NT2/D1 (cell line): Measurements from ENCODE around the gene MFRP.

ENCODE experiments used
- DNase-seq: peaks from one replicate; pipeline ENCODE4 v3.0.0-alpha.2; 2011; ENCODE audit warnings: low read depth, low spot score
- H3K27me3 ChIP-seq: 2 replicates; pipeline ENCODE4 v1.6.0; 2011; ENCODE audit warnings: mild to moderate bottlenecking; ENCODE audit not compliant: insufficient read length, insufficient read depth
- H3K36me3 ChIP-seq: 2 replicates; pipeline ENCODE4 v1.6.1; 2011; ENCODE audit warnings: mild to moderate bottlenecking, low read length, mixed read lengths; ENCODE audit not compliant: insufficient read depth, insufficient read length
- H3K4me1 ChIP-seq: 2 replicates; pipeline ENCODE4 v1.5.1; 2011; ENCODE audit not compliant: insufficient read depth, insufficient read length
- H3K4me3 ChIP-seq: 2 replicates; pipeline ENCODE4 v1.5.1; 2011; ENCODE audit warnings: low read depth; ENCODE audit not compliant: insufficient read length
- H3K9ac ChIP-seq: 2 replicates; pipeline ENCODE4 v1.6.0; 2011; ENCODE audit warnings: low read depth; ENCODE audit not compliant: insufficient read length
- H3K9me3 ChIP-seq: 2 replicates; pipeline ENCODE4 v1.5.1; 2011; ENCODE audit warnings: mild to moderate bottlenecking, low read length; ENCODE audit not compliant: insufficient read depth
- SUZ12 ChIP-seq: IDR thresholded peaks from 2 replicates; pipeline ENCODE4 v1.6.1; 2011; ENCODE audit not compliant: insufficient read length, insufficient read depth; ENCODE audit errors: extremely low read depth
- YY1 ChIP-seq: IDR thresholded peaks from 2 replicates; pipeline ENCODE4 v1.6.1; 2011; ENCODE audit not compliant: insufficient read length, insufficient read depth
- ZNF274 ChIP-seq: IDR thresholded peaks from 2 replicates; pipeline ENCODE4 v1.6.1; 2011; ENCODE audit warnings: mild to moderate bottlenecking, low read depth, low read length

Gene MFRP

GRCh38 chr11:119303227-119303718, 43.2 kb downstream of the MFRP start:
- TF ChIP-seq ZNF274 (no peak), SUZ12 (no peak), YY1 (no peak)
- DNase-seq, result no peak
- H3K36me3 ChIP-seq, result peaks cover 78% of the 10 kb centered on the region
- H3K4me1 ChIP-seq, result no peaks in the 10 kb centered on the region
- no peak overlapping the region for H3K4me3 ChIP-seq
- H3K9ac ChIP-seq, result no peak overlapping the region
- H3K9me3 ChIP-seq, result no peaks in the 10 kb centered on the region
- H3K27me3 ChIP-seq, result no peaks in the 10 kb centered on the region

GRCh38 chr11:119300198-119300964, 46.1 kb downstream of the MFRP start:
- peaks cover 81% of the 10 kb centered on the region for H3K36me3 ChIP-seq

GRCh38 chr11:119299416-119299815, 47.1 kb downstream of the MFRP start:
- Histone ChIP-seq H3K4me3 (no peak overlapping the region), H3K36me3 (peaks cover 79% of the 10 kb centered on the region), H3K9me3 (no peaks in the 10 kb centered on the region), H3K4me1 (no peaks in the 10 kb centered on the region), H3K9ac (no peak overlapping the region), H3K27me3 (no peaks in the 10 kb centered on the region)
- no peak for DNase-seq
- TF ChIP-seq YY1 (no peak), ZNF274 (no peak)

More at GRCh38 chr11:119300198-119300964, 46.1 kb downstream of the MFRP start:
- no peaks in the 10 kb centered on the region for H3K9me3 ChIP-seq
- TF ChIP-seq SUZ12, result no peak
- TF ChIP-seq YY1, result no peak
- TF ChIP-seq ZNF274, result no peak
- H3K4me3 ChIP-seq, result no peak overlapping the region
- H3K9ac ChIP-seq, result no peak overlapping the region
- no peaks in the 10 kb centered on the region for H3K4me1 ChIP-seq
- DNase-seq, result no peak
- no peaks in the 10 kb centered on the region for H3K27me3 ChIP-seq

- H3K9me3 ChIP-seq, result no peaks in the 10 kb centered on the region
- no peak for DNase-seq
- H3K27me3 ChIP-seq, result no peaks in the 10 kb centered on the region
- TF ChIP-seq SUZ12 (no peak), YY1 (no peak), ZNF274 (no peak)
- H3K9ac ChIP-seq, result no peak overlapping the region
- H3K4me3 ChIP-seq, result no peak overlapping the region
- H3K36me3 ChIP-seq, result peaks cover 72% of the 10 kb centered on the region
- H3K4me1 ChIP-seq, result no peaks in the 10 kb centered on the region
Measured at GRCh38 chr11:119298726-119299125, 47.8 kb downstream of the MFRP start.

GRCh38 chr11:119297938-119298337, 48.6 kb downstream of the MFRP start:
- Histone ChIP-seq H3K4me3 (no peak overlapping the region), H3K36me3 (peaks cover 64% of the 10 kb centered on the region)

GRCh38 chr11:119295178-119295577, 51.3 kb downstream of the MFRP start:
- no peak for DNase-seq
- TF ChIP-seq YY1 (no peak), ZNF274 (no peak), SUZ12 (no peak)
- no peaks in the 10 kb centered on the region for H3K4me1 ChIP-seq
- peaks cover 38% of the 10 kb centered on the region for H3K36me3 ChIP-seq
- no peaks in the 10 kb centered on the region for H3K27me3 ChIP-seq
- H3K9ac ChIP-seq, result no peak overlapping the region
- H3K9me3 ChIP-seq, result peaks cover 5% of the 10 kb centered on the region; the same call in 1 of the 2 replicates
- H3K4me3 ChIP-seq, result no peak overlapping the region

More at GRCh38 chr11:119297938-119298337, 48.6 kb downstream of the MFRP start:
- H3K4me1 ChIP-seq, result no peaks in the 10 kb centered on the region
- TF ChIP-seq YY1 (no peak), SUZ12 (no peak), ZNF274 (no peak)
- no peaks in the 10 kb centered on the region for H3K9me3 ChIP-seq
- no peak for DNase-seq
- H3K9ac ChIP-seq, result no peak overlapping the region
- no peaks in the 10 kb centered on the region for H3K27me3 ChIP-seq

- Histone ChIP-seq H3K36me3 (peaks cover 28% of the 10 kb centered on the region), H3K4me3 (no peak overlapping the region), H3K9me3 (peaks cover 5% of the 10 kb centered on the region; the same call in 1 of the 2 replicates), H3K9ac (no peak overlapping the region), H3K4me1 (no peaks in the 10 kb centered on the region), H3K27me3 (no peaks in the 10 kb centered on the region)
- DNase-seq, result no peak
- no peak for TF ChIP-seq SUZ12
- TF ChIP-seq YY1, result no peak
- no peak for TF ChIP-seq ZNF274
Measured at GRCh38 chr11:119293461-119293860, 53.0 kb downstream of the MFRP start.
